HG03064 (cell line): ENCODE measurements around the gene IL34.
"Not testable (repeated sequence)": the region's sequence is repeated elsewhere in the genome, so short reads cannot be mapped to it uniquely, and the experiment has no call there.

Experiments
- ATAC-seq: cut with Tn5 transposase; IDR thresholded peaks from one replicate; pipeline ENCODE4 v1.9.1; 2021; ENCODE audit warnings: low read depth; ENCODE audit not compliant: unreplicated experiment

Gene IL34

GRCh38 chr16:70630960-70631745, 15.2 kb upstream of the IL34 start:
- no peak for ATAC-seq

GRCh38 chr16:70632273-70632672, 14.1 kb upstream of the IL34 start:
- no peak for ATAC-seq

GRCh38 chr16:70633617-70634016, 12.7 kb upstream of the IL34 start:
- ATAC-seq = not testable (repeated sequence)

DNA sequence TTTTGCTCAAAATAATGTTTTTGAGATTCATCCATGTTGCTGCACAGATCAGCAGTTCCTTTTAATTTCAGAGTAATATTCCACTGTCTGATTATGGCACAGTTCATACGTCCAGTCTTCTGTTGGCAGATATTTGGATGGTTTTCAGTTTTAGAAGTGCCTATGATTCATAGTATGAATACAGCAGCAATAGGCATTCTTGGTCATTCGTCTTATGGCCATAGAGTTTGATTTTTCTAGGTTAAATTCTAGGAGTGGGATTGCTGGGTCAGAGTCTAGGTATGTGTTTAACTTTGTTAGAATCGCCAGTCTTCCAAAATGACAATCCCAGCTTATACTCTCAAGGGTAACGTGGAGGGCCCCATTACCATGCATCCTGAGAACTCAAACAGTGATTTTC, 11.5 kb upstream of the IL34 start:
- ATAC-seq = no peak

DNA sequence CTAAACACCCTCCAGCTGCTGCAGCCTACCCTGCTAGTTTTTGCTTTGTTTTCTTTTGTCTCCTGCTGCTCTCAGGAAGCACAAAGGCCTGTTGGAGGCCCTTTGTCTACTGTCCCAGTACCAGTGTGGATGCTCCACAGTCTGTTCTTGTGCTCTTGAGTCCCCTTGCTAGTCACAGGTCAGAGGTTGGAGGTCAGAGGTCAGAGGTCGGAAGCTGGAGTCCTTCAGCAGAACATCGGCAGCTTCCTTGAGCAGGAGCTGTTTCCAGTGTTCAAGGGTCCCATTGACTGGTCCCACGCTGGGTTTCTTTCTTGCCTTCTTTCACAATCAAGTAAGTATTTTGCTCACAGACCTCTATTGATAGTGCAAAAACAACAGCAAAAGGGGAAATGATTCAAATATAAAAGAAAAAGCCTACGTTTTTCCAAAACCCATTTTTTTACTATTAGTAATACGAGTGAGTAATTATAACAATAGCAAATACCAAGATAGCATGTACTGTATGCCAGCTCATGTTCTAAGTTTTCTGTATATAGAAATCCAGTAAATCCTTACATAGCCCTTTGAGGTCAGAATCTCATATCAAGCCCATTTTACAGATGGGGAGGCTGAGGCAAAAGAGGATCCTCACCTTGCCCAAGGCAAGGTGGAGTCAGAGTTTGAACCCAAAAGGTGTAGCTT, 10.9 kb upstream of the IL34 start:
- ATAC-seq = no peak

- no peak for ATAC-seq
These were observed 7.3 kb upstream of the IL34 start for GRCh38 chr16:70638814-70639792.

- no peak for ATAC-seq
These were observed 3.7 kb upstream of the IL34 start for GRCh38 chr16:70642633-70643032.

- not testable (repeated sequence) for ATAC-seq
These were observed 3.1 kb upstream of the IL34 start for GRCh38 chr16:70643264-70643663.

DNA sequence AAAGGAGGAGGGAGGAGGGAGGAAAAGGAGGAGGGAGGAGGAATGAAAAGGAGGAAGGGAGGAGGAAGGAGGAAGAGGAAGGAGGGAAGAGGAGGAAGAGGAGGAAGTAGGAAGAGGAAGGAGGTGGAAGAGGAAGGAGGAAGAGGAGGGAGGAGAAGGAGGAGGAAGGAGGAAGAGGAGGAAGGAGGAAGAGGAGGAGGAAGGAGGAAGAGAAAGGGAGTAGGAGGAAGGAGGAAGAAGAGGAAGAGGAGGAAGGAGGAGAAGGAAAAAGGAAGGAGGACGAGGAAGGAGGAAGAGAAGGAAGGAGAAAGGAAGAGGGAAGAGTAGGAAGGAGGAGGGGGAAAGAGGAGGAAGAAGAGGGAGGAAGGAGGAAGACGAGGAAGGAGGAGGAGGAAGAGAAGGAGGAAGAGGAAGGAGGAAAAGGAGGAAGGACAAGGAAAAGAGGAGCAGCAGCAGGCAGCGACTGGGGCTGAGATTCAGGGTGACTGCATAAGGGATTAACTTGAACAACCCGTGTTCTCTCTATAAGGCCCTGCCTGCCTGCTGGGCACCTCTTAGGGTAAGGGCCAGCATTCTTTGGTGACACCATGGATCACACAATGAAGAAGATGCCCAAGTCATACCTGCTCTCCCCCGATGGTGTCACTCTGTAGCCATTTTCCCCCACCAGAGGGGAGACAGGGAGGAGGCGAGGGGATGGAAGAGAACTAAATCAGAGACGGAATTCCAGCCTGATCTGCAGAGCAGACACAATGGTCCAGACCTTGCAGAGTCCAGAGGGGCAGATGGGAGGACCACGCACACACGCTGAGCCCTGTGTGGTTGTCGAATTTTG, 1.4 kb upstream of the IL34 start:
- ATAC-seq = no peak

DNA sequence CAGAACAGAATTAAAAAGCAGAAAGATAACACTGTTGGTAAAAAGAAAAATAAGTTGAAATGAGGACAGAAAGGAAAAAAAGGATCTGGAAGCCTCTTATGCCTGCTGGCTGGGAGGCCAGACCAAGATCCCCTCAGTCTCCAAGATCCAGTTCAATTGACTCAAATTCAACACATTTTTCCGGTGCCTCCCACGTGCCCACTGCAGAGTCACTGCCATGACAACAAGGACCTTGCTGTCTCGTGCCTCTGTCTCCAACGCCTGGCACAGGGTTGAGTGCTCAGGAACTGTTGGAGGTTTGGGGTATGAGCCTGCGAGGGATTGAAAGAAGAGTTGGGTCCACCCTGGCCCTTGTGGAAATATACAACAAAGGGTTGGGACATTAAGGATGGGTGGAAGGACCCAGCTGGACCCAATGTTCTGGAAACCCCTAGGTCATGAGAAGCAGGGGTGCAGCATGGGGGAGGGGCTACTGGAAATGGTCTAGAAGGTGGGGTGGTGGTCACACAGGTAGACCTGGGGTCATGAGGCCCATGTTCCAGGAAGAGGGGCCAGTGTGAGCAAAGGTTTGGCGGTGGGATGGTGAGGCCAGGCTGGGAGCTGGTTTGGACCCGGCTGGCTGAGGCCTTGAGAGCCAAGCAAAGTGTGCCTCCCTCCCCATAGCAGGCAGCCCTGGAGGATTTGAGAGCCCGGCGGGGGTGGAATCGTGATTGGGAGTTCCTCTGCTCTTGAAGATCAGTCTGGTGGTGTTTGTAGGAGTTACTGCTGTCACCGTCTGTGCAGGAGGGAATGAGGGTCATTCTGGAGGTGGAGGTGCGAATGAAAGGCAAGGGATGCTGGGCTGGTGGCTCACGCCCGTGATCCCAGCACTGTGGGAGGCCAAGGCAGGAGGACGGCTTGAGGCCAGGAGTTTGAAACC, 1.3 kb downstream of the IL34 start:
- no peak for ATAC-seq

DNA sequence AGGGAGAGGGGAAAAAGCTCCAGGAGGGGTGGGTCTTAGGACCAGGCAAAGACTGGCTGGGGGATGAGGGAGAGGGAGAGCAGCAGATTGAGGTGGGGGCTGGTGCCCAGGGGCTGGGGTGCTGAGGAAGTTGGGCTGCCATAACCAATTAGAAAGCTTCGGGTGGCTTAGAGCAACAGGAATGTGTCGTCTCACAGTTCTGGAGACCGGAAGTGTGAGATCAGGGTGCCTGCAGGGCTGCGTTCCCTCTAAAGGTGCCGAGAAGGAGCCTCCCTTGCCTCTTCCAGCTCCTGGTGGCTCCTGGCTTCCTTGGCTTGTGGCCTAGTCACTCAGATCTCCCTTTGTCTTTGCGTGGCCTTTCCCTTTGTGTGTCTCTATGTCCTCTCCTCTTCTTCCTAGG, 2.2 kb downstream of the IL34 start:
- no peak for ATAC-seq

GRCh38 chr16:70649300-70649699, 2.9 kb downstream of the IL34 start:
- no peak for ATAC-seq

DNA sequence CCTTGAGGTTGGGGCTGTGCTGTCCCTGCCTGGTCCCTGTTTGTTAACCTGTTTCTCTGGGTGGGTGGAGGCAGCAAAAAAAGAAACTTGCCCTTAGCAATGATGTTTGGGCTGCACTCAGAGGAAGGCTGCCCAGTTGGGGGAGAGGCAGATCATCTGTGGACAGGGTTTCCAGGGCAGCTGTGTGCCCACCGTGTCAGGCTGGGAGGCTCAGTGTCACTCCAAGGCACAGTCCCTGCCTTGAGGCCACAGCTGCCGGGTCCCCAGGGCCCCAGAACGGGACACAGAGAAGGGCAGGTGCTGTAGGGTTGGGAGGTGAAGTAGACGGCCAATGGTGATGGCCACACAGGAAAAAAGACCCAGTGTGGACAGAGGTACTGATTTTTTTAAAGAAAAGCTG, 3.9 kb downstream of the IL34 start:
- no peak for ATAC-seq

- ATAC-seq = no peak
These were observed 5.2 kb downstream of the IL34 start for GRCh38 chr16:70651524-70651923.

- no peak for ATAC-seq
These were observed 6.0 kb downstream of the IL34 start for GRCh38 chr16:70652322-70652721.

DNA sequence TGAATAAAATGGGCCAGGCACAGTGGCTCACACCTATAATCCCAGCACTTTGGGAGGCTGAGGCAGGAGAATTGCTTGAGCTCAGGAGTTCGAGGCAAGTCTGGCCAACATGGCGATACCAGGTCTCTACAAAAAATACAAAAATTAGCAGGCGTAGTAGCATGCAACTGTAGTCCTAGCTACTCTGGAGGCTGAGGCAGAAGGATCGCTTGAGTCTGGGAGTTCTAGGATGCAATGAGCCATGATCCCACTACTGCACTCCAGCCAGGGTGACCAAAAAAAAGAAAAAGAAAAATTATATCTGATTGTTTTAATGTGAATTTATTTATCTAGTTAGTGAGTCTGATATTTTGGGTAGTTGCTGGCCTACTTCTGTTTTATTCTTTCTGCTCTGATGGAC, 7.0 kb downstream of the IL34 start:
- ATAC-seq = no peak

DNA sequence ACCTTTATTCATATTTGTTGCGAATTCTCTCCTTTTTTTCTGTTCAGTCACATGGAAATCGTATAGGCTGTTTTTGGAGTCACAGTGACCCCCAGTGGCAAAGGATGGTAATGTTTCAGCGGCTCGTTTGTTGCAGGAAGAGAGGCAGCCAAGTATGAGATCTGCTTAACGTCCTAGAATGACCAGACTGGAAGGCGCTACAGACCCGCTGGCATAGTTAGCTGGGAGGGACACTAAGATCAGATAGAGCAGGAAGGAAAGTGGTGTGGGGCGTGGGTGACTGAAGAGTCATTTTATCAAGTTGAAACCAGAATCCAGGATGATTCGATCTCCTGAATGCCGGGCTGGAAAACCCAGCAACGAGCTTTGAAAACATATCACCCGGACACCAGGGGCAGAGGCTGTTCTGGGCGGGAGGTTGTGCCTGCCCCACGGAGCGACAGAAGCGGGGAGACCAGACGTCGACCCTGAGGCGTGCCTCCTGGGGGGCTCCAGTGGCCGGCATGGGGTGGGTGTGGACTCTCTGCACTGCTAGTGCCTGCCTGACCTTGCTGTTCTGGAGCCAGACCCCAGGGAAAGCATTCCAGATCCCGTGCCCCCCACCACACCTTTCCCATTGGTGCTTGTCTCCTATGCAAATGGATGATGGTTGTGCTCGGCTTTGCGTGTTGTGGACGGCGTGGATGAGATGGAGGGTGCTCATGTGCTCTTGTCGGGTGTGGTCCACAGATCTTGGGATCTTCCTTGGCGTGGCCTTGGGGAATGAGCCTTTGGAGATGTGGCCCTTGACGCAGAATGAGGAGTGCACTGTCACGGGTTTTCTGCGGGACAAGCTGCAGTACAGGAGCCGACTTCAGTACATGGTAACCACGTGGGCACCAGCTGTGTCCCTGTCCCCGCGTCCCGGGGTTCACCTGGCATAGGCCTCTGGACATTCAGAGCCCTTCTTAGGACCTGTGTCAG, 7.7 kb downstream of the IL34 start:
- peak; percentile 62 for ATAC-seq
